GM12878 (cell line): Measurements from ENCODE around the gene SCG2. TPM values are rescaled to one million over a fixed set of nuclear protein-coding genes. Genes with fewer than 3 reads are reported as not detected.

Experiments used
- ATAC-seq: fragments of 200-7000 bp; cut with Tn5 transposase; 3 replicates; pipeline ENCODE4 v1.9.1; 2020; ENCODE audit warnings: mild to moderate bottlenecking, moderate library complexity
- BruUV-seq: library from RNA; stranded (reverse); fragments of 400-500 nt; replicated peaks from 2 replicates; lab custom pipeline; 2021; lab: Mats Ljungman, UMichigan
- CTCF ChIA-PET: fragments of 300-600 bp; sonication (Branson Sonifier 250); formaldehyde crosslinking; extraction: SDS; loops from one replicate; lab custom pipeline; 2021; ENCODE audit warnings: inconsistent platforms; lab: Yijun Ruan, JAX
- POLR2A ChIA-PET: fragments of 350-600 bp; formaldehyde crosslinking; extraction: SDS; loops from one replicate; lab custom pipeline; 2021; ENCODE audit warnings: inconsistent platforms; lab: Charles Lee
- RAD21 ChIA-PET: fragments of 300-600 bp; sonication (Branson Sonifier 250); formaldehyde crosslinking; loops from one replicate; lab custom pipeline; 2023; ENCODE audit warnings: antibody characterized with exemption; ENCODE audit not compliant: unreplicated experiment; lab: Charles Lee
- SMC1A ChIA-PET: fragments of 300-600 bp; sonication (Branson Sonifier 250); formaldehyde crosslinking; loops from one replicate; lab custom pipeline; 2023; ENCODE audit not compliant: unreplicated experiment, uncharacterized antibody; lab: Charles Lee
- DNase-seq: peaks from one replicate; pipeline ENCODE4 v3.0.0-alpha.2; 2011; ENCODE audit warnings: low read depth, low spot score
- FAIRE-seq: peaks from 3 replicates; lab custom pipeline; 2011; peaks lifted over from hg19 to GRCh38; lab: Jason Lieb, UNC
- H2AFZ ChIP-seq: 2 replicates; pipeline ENCODE4 v1.6.0; 2011; ENCODE audit warnings: low read depth, low read length, control low read depth; ENCODE audit not compliant: control insufficient read depth
- H3K27ac ChIP-seq: 2 replicates; pipeline ENCODE4 v1.5.1; 2011; ENCODE audit warnings: control low read depth; ENCODE audit not compliant: control insufficient read depth, insufficient read depth
- H3K27me3 ChIP-seq, 2 experiments: replicated peaks in 1 of 2; 2 replicates each; pipeline versions ENCODE4 v1.6.0 to v1.6.1; 2011; ENCODE audit warnings: low read length in 1 of 2; ENCODE audit not compliant: control insufficient read depth in 2 of 2, insufficient read depth in 2 of 2
- H3K36me3 ChIP-seq, 2 experiments: 2 replicates each; pipeline ENCODE4 v1.5.1; 2011; ENCODE audit warnings: low read length in 1 of 2; ENCODE audit not compliant: control insufficient read depth in 2 of 2, insufficient read depth in 2 of 2
- H3K4me1 ChIP-seq: 2 replicates; pipeline ENCODE4 v1.6.1; 2011; ENCODE audit warnings: mild to moderate bottlenecking, low read length, moderate library complexity, mixed read lengths; ENCODE audit not compliant: control insufficient read depth, insufficient read depth
- H3K4me2 ChIP-seq: 2 replicates; pipeline ENCODE4 v1.6.0; 2011; ENCODE audit warnings: control low read depth; ENCODE audit not compliant: control insufficient read depth, insufficient read depth
- H3K4me3 ChIP-seq: fragments of 200-600 bp; sonication (generic); 2 replicates; pipeline ENCODE4 v1.5.1; 2016
- H3K79me2 ChIP-seq: 2 replicates; pipeline ENCODE4 v1.6.0; 2011; ENCODE audit warnings: low read length; ENCODE audit not compliant: control insufficient read depth, insufficient read depth
- H3K9ac ChIP-seq: 2 replicates; pipeline ENCODE4 v1.8.0; 2011; ENCODE audit warnings: low read length, control low read depth, mixed read lengths; ENCODE audit not compliant: control insufficient read depth, insufficient read depth
- H3K9me3 ChIP-seq: replicated peaks from 3 replicates; pipeline ENCODE4 v1.5.1; 2011; ENCODE audit warnings: mild to moderate bottlenecking, low read length; ENCODE audit not compliant: control insufficient read depth, insufficient read depth
- H4K20me1 ChIP-seq: 2 replicates; pipeline ENCODE4 v1.6.0; 2011; ENCODE audit not compliant: control insufficient read depth, insufficient read depth
- BCL11A ChIP-seq: IDR thresholded peaks from 2 replicates; pipeline ENCODE4 v1.6.1; 2011; ENCODE audit warnings: low read depth, low read length
- CEBPB ChIP-seq, 2 experiments: fragments of 150-350 bp in 1 of 2; IDR thresholded peaks; 2 replicates each; pipeline ENCODE4 v1.6.1; 2012 to 2014; ENCODE audit warnings: low read depth in 2 of 2, low read length in 2 of 2, borderline replicate concordance in 1 of 2, inconsistent platforms in 1 of 2
- CEBPZ ChIP-seq: fragments of 150-350 bp; IDR thresholded peaks from 2 replicates; pipeline ENCODE4 v1.6.1; 2016; ENCODE audit warnings: low read depth, low read length
- DPF2 ChIP-seq: fragments of 450-650 bp; IDR thresholded peaks from 2 replicates; pipeline ENCODE4 v1.6.1; 2017; ENCODE audit warnings: mild to moderate bottlenecking
- GATAD2B ChIP-seq: fragments of 450-650 bp; conservative IDR thresholded peaks from 2 replicates; pipeline ENCODE4 v1.6.1; 2017; ENCODE audit warnings: low read depth, mild to moderate bottlenecking, moderate library complexity
- MEF2B ChIP-seq: fragments of 450-650 bp; IDR thresholded peaks from 2 replicates; pipeline ENCODE4 v1.6.1; 2018; ENCODE audit warnings: mild to moderate bottlenecking, moderate library complexity; ENCODE audit not compliant: partially characterized antibody, poor library complexity, severe bottlenecking
- MTA3 ChIP-seq: IDR thresholded peaks from 2 replicates; pipeline ENCODE4 v1.6.1; 2012; ENCODE audit warnings: low read length, inconsistent platforms, borderline replicate concordance
- NRF1 ChIP-seq: conservative IDR thresholded peaks from 2 replicates; pipeline ENCODE4 v1.6.1; 2011; ENCODE audit warnings: mild to moderate bottlenecking, low read depth, low read length, improper control_type of control experiment
- PAX8 ChIP-seq: fragments of 450-650 bp; IDR thresholded peaks from 2 replicates; pipeline ENCODE4 v1.6.1; 2017; ENCODE audit warnings: mild to moderate bottlenecking, moderate library complexity
- PML ChIP-seq: IDR thresholded peaks from 2 replicates; pipeline ENCODE4 v1.6.1; 2012; ENCODE audit warnings: low read length, inconsistent platforms
- POU2F2 ChIP-seq: IDR thresholded peaks from 3 replicates; pipeline ENCODE4 v1.6.1; 2011; ENCODE audit warnings: low read depth, mild to moderate bottlenecking, low read length, borderline replicate concordance
- RAD51 ChIP-seq: fragments of 450-650 bp; IDR thresholded peaks from 2 replicates; pipeline ENCODE4 v1.6.1; 2016; ENCODE audit warnings: moderate library complexity, mild to moderate bottlenecking, inconsistent platforms
- SMARCA5 ChIP-seq: fragments of 450-650 bp; IDR thresholded peaks from 2 replicates; pipeline ENCODE4 v1.6.1; 2017; ENCODE audit warnings: mild to moderate bottlenecking
- SP1 ChIP-seq: IDR thresholded peaks from one replicate; pipeline ENCODE4 v1.6.1; 2011; ENCODE audit warnings: low read depth, low read length
- TAF1 ChIP-seq: IDR thresholded peaks from 2 replicates; pipeline ENCODE4 v1.6.1; 2011; ENCODE audit warnings: mild to moderate bottlenecking, low read depth, low read length, borderline replicate concordance
- TCF7 ChIP-seq: IDR thresholded peaks from 2 replicates; pipeline ENCODE4 v1.6.1; 2014; ENCODE audit warnings: antibody characterized with exemption, borderline replicate concordance
- WRNIP1 ChIP-seq: IDR thresholded peaks from 2 replicates; pipeline ENCODE4 v1.6.1; 2011; ENCODE audit warnings: low read depth, low read length, improper control_type of control experiment, borderline replicate concordance
- ZNF274 ChIP-seq: IDR thresholded peaks from one replicate; pipeline ENCODE4 v1.8.0; 2011; ENCODE audit not compliant: insufficient read length, insufficient read depth
- ZNF622 ChIP-seq: fragments of 450-650 bp; IDR thresholded peaks from 2 replicates; pipeline ENCODE4 v1.6.1; 2017; ENCODE audit warnings: mild to moderate bottlenecking, inconsistent platforms
- WGBS: methylation state at CpG from one replicate; pipeline ENCODE4 v1.1.6; 2016; ENCODE audit warnings: low lambda C conversion rate; ENCODE audit not compliant: insufficient replicate concordance, insufficient coverage; ENCODE audit errors: missing lambda C conversion rate; 5-methylcytosine and 5-hydroxymethylcytosine counted together
- in situ Hi-C: fragments of 300-500 bp; cut with MboI; formaldehyde crosslinking; loops from 9 replicates; pipeline ENCODE4 v1.14.3; 2018; ENCODE audit warnings: mixed read lengths
- intact Hi-C: fragments of 100-400 bp; cut with micrococcal nuclease; formaldehyde crosslinking; loops from one replicate; pipeline ENCODE4 v1.14.2; 2022; ENCODE audit not compliant: unreplicated experiment
- polyA plus RNA-seq, 11 experiments: library from polyadenylated mRNA; depleted of rRNA in 4 of 11; unstranded in 6 of 11; stranded (reverse) in 5 of 11; fragments of >200 nt; fragmentation: Nextera tagmentation in 4 of 11; fragmentation: Illumina TruSeq in 1 of 11; extraction: Ambion mirVana in 4 of 11; extraction: Trizol in 1 of 11; gene quantifications; 1 replicate in 1 of 11; 2 replicates in 10 of 11; pipeline versions ENCODE4 v1.2.1 to v1.2.3, GENCODE V29; 2011 to 2016; ENCODE audit warnings: inconsistent platforms in 2 of 11, missing spikeins in 2 of 11, low read depth in 1 of 11
- total RNA-seq, 4 experiments: library from RNA; depleted of rRNA in 3 of 4; stranded (reverse); fragments of >200 nt in 3 of 4; fragmentation: Illumina TruSeq in 1 of 4; extraction: Trizol in 1 of 4; gene quantifications; 2 replicates each; pipeline versions ENCODE4 v1.2.1 to v1.2.3, GENCODE V29; 2013 to 2021

The SCG2 gene
- total and polyA plus RNA-seq, 10 of the 15 experiments (the other 5 are each of a cell fraction or from before 2014, with no cell fraction given), result 0.05 TPM; not detected in 9

DNA sequence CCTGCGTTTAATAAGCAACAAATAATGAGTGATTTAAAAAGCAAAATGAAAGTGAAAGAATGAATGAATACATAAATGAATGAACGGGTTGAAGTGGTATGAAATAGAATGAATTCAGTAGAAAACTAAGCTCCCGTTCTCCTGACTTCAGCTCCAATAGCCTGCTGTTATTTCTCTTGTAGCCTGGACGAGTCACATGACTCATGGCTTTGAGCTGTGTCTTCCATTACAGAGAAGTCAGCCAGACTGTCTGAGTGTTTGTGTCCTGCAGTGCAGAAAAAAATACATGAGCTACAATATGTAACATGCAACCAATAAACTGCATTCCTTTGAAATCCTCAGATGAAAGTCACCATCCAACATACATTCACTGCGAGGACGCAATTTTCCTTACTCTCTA, 21.2 kb downstream of the SCG2 start:
- H2AFZ ChIP-seq, result no peak overlapping the region
- SMC1A ChIA-PET, result no interaction called here
- no peaks in the 10 kb centered on the region; a peak in 1 of 4 replicates for H3K27me3 ChIP-seq
- TF ChIP-seq RAD51, result no peak
- TF ChIP-seq NRF1, result no peak
- TF ChIP-seq BCL11A, result no peak
- TF ChIP-seq SP1, result no peak
- TF ChIP-seq DPF2, result no peak
- TF ChIP-seq MEF2B, result no peak
- no peak for TF ChIP-seq SMARCA5
- TF ChIP-seq, all 136 proteins: peak for 0
- in situ Hi-C loops (no loop called here), intact Hi-C loops (no loop called here)
- no peaks in the 10 kb centered on the region for H3K4me1 ChIP-seq
- H3K79me2 ChIP-seq, result no peaks in the 10 kb centered on the region
- no peaks in the 10 kb centered on the region for H4K20me1 ChIP-seq
- ATAC-seq, result no peak
- no peak overlapping the region for H3K9ac ChIP-seq
- ChIA-PET RAD21 (no interaction called here), CTCF (no interaction called here), POLR2A (no interaction called here)
- H3K36me3 ChIP-seq, result no peaks in the 10 kb centered on the region
- BruUV-seq, result no TSS peak
- no peak for DNase-seq
- no peak for FAIRE-seq
- no peak overlapping the region for H3K4me2 ChIP-seq
- WGBS, result 47% methylated on average over 6 of the region's 6 CpGs
- no peaks in the 10 kb centered on the region for H3K9me3 ChIP-seq
- no peak overlapping the region for H3K4me3 ChIP-seq
- H3K27ac ChIP-seq, result no peak overlapping the region

DNA sequence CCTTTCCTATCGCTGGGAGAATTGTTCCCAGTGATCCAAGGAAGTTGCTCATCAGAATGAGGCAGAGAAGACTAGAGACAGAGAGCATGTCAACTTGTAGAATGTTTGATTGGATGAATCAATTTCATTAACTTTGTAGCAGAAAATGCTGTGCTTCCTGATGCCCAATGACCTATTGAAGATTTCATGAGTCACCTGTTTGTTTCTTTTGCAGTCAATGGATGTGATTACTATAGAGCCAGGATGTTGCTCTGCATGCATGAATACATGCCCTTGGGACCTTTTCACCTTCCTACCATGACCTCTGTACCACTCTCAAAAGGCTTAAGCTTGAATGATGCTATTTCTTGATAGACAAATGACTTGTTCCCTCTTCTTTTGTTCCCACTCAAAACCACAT, 23.3 kb downstream of the SCG2 start:
- in situ Hi-C loops, result no loop called here
- no peak for TF ChIP-seq TAF1
- TF ChIP-seq ZNF274, result no peak
- no peak for TF ChIP-seq TCF7
- TF ChIP-seq ZNF622, result no peak
- TF ChIP-seq MTA3, result no peak
- no peak for TF ChIP-seq GATAD2B
- TF ChIP-seq PAX8, result no peak
- TF ChIP-seq WRNIP1, result no peak
- no peak for TF ChIP-seq CEBPZ
- TF ChIP-seq CEBPB (IDR thresholded peaks at IDR 0.05; ENCODE audit: borderline replicate concordance in 1 of 2, low read depth in 2 of 2, low read length in 2 of 2), result no peak
- no peak for TF ChIP-seq PML
- no peak for TF ChIP-seq POU2F2

More for the DNA sequence above, 23.3 kb downstream of the SCG2 start:
- no peaks in the 10 kb centered on the region for H3K4me1 ChIP-seq
- no peak overlapping the region for H3K4me2 ChIP-seq
- H3K36me3 ChIP-seq, result no peaks in the 10 kb centered on the region
- no TSS peak for BruUV-seq
- H3K9ac ChIP-seq, result no peak overlapping the region
- ChIA-PET SMC1A (no interaction called here), POLR2A (no interaction called here), CTCF (no interaction called here), RAD21 (no interaction called here)
- H3K9me3 ChIP-seq, result no peaks in the 10 kb centered on the region
- H3K27ac ChIP-seq, result no peak overlapping the region
- H3K79me2 ChIP-seq, result no peaks in the 10 kb centered on the region
- H3K4me3 ChIP-seq, result no peak overlapping the region
- FAIRE-seq (no peak), DNase-seq (no peak), ATAC-seq (no peak)
- no peaks in the 10 kb centered on the region; a peak in 1 of 4 replicates for H3K27me3 ChIP-seq
- no peaks in the 10 kb centered on the region for H4K20me1 ChIP-seq
- intact Hi-C loops, result no loop called here
- H2AFZ ChIP-seq, result no peak overlapping the region
- 29% methylated on average over 1 of the region's 1 CpG for WGBS
